Activated naive CD8-positive, alpha-beta T cell (primary cell): Measurements from ENCODE around the gene SLC34A3.

Experiments
- H3K27ac Mint-ChIP-seq: one replicate; pipeline ENCODE4 v1.8.0; 2021; ENCODE audit warnings: mixed read lengths
- H3K27me3 Mint-ChIP-seq: one replicate; pipeline ENCODE4 v1.8.0; 2021; ENCODE audit warnings: mixed read lengths
- H3K36me3 Mint-ChIP-seq: one replicate; pipeline ENCODE4 v1.8.0; 2021; ENCODE audit warnings: mixed read lengths
- H3K4me1 Mint-ChIP-seq: one replicate; pipeline ENCODE4 v1.8.0; 2021; ENCODE audit warnings: low read depth, mixed read lengths
- H3K4me3 Mint-ChIP-seq: one replicate; pipeline ENCODE4 v1.8.0; 2021; ENCODE audit warnings: mild to moderate bottlenecking, mixed read lengths
- H3K9me3 Mint-ChIP-seq: one replicate; pipeline ENCODE4 v1.8.0; 2021; ENCODE audit warnings: low read depth, mixed read lengths

Gene SLC34A3

DNA sequence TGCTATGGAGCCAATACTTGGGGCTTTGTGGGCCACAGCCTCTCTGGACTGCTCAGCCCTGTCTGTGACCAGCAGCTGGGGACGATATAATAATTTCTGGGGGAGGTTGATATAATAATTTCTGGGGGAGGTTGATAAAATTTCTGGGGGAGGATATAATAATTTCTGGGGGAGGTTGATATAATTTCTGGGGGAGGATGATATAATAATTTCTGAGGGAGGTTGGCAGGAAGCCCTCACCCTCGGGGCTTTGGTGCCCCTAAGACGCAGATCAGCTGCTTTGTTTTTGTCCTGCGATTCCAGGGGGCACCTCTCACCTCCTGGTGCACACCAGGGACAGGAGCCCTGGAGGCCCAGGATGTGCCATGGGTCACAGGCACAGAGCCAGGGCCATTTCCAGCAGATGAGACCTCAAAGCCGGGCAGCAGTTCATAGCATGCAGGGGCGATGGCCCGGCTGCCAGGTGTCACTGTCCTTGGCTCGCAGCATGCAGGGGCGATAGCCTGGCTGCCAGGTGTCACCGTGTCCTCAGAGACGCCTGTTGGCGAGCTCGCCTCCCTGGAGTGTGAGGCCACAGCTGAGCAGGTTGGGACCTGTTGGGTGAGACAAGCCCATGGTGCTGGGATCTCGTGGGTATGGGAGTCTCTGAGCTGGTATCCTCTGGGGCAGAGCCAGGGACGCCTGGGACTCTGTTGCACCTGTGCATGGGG lies 43.1 kb downstream of the SLC34A3 start:
- Mint-ChIP-seq H3K27ac (no peak overlapping the region), H3K4me3 (no peak overlapping the region), H3K36me3 (peaks cover 9% of the 10 kb centered on the region), H3K4me1 (peaks cover 14% of the 10 kb centered on the region), H3K9me3 (no peaks in the 10 kb centered on the region), H3K27me3 (no peaks in the 10 kb centered on the region)

DNA sequence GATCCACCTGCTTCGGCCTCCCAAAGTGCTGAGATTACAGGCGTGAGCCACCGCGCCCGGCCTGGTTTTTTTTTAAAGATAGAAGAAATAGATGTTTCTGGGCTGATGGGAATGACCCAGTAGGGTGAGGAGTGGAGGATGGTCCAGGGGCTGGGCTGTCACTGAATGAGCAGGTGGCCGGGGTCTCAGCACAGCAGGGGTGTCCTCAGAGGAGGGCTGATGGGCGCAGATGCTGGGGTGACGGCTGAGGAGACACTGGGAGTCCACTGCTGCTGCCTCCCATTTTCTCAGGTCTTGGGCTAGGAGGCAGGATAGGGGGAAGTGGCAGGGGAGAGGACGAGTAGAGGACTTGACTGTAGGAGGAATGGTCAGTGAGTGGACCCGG lies 44.5 kb downstream of the SLC34A3 start:
- H3K9me3 Mint-ChIP-seq: no peaks in the 10 kb centered on the region
- H3K27me3 Mint-ChIP-seq: no peaks in the 10 kb centered on the region
- H3K36me3 Mint-ChIP-seq: no peaks in the 10 kb centered on the region
- H3K27ac Mint-ChIP-seq: no peak overlapping the region
- H3K4me1 Mint-ChIP-seq: peaks cover 14% of the 10 kb centered on the region
- no peak overlapping the region for H3K4me3 Mint-ChIP-seq

DNA sequence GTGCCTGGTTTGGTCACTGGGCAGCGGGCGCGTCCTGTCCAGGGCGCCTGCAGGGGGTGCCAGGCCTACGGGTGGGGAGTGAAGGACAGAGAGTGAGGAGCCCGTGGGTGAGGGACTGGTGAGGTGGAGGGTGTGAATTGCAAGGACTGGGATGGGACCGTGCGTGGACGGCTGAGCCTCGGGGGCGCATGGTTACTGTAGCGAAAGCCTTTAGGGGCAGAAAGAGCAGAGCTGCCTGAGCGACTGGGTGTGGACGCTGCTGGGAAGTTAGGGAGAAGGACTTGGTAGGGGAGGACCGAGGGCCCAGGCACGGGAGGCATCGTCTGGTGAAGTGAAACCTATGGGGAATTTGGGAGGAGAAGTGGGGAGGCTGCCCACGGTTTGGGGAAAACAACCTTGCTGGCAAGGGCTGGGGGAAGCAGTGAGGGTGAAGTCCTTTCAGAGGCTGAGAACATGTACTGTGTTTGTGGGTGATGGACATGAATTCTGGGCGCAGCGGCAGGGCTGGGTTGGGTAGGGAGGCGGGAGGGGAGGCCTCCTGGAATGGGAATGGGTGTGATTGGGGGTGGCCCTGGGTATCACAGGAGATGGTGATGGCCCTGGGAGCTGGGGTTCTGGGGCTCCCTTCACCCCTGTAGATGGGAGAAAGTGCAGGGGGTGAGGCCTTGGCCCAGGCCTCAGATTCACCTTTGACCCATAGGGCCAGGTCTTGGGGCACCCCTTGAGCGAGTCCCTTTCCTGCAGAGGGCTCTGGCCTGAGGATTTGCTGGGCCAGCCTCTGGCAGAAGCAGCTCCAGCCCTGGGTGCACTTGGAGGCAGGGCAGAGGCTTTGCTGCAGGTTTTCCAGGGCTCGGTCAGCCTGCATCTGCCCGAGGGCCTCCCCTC lies 45.1 kb downstream of the SLC34A3 start:
- Mint-ChIP-seq H3K9me3 (no peaks in the 10 kb centered on the region), H3K4me1 (peaks cover 14% of the 10 kb centered on the region), H3K36me3 (no peaks in the 10 kb centered on the region), H3K27ac (peak overlapping the region; percentile 28), H3K27me3 (no peaks in the 10 kb centered on the region), H3K4me3 (no peak overlapping the region)

DNA sequence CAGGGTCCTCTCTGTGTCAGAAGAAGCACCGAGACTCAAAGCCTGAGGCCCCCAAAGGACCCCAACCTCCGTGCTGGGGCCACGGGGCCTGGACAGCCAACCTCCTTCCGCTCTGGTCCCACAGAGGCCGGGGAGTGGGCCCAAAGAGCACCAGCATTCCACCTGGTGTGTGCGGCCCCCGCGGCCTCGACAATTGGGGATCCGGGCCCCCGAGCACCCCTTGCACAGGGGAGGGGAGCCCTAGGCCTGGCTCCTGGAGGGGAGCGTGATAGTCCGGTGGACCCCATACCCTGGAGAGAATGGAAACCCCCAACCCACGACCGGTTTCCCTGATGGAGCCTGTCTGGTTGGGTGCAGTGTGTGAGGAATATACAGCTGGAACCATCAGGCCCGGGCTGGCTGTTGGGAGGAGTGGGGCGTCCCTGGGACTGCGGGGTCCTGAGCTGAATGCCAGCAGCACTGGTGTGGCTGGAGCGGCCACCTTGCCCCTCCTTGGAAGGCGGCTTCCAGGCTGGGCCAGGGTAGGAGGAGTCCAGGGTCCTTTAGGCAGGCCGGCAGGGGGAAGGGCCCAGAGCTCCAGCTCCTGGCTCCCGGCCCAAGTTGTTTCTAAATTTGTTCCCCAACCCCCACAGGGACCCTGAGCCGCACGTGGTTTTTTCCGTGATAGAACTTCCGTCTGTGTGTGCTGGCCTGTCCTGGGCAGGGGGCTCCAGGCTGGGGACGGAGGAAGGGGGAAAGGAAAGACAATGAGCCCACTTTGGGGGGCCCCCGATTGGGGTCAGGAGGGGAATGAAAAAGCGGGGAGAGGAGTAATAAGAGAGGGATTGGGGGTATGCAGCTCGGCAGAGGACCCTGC lies 46.0 kb downstream of the SLC34A3 start:
- Mint-ChIP-seq H3K27me3 (no peaks in the 10 kb centered on the region), H3K36me3 (no peaks in the 10 kb centered on the region), H3K9me3 (no peaks in the 10 kb centered on the region), H3K4me3 (peak overlapping the region; percentile 58), H3K27ac (no peak overlapping the region), H3K4me1 (peaks cover 8% of the 10 kb centered on the region)

DNA sequence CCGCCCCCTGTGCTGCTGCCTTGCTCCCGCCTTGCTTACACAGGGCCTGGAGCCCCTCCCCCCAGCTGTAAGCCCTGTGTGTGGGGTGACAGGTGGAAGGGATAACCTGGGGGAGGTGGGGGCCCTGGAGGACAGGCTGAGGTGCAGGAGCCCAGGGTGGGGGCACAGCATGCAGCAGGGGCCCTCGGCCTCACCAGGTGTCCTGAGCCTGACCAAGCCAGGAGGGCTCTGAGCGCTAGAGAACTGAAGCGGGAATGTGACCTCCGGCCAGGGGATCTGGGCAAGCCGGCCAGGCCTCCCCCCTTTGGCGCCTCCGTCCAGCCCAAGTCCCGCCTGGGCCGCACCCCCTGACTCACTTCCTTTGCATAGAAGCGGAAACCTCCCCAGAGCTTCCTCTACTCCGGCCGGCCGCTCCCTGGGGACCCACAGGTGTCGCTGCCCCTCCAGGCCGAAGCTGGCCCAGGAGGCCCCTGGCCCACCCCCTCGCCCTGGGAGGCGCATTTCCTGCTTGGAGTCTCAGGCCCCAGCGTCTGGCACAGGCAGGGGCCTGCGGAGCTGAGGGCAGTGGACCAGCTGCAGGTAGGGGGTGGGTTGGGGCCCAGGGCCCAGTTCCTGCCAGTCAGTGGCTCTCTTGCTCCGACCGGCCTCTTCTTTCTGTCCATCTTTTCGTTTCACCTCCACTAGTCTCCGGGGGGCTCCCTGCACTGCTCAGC lies 46.8 kb downstream of the SLC34A3 start, which contains the start of gene TOR4A:
Gene TOR4A (plus strand): TSS at position 398 of the 713 bp plus-strand sequence. CDS start 964 bp downstream, outside the sequence.
- Mint-ChIP-seq H3K4me3 (peak within 1 kb of the TSS; percentile 69), H3K27ac (no peak within 1 kb of the TSS), H3K9me3 (no peaks in the 10 kb centered on the region), H3K4me1 (peaks cover 8% of the 10 kb centered on the region), H3K36me3 (no peaks in the 10 kb centered on the region), H3K27me3 (no peaks in the 10 kb centered on the region)

DNA sequence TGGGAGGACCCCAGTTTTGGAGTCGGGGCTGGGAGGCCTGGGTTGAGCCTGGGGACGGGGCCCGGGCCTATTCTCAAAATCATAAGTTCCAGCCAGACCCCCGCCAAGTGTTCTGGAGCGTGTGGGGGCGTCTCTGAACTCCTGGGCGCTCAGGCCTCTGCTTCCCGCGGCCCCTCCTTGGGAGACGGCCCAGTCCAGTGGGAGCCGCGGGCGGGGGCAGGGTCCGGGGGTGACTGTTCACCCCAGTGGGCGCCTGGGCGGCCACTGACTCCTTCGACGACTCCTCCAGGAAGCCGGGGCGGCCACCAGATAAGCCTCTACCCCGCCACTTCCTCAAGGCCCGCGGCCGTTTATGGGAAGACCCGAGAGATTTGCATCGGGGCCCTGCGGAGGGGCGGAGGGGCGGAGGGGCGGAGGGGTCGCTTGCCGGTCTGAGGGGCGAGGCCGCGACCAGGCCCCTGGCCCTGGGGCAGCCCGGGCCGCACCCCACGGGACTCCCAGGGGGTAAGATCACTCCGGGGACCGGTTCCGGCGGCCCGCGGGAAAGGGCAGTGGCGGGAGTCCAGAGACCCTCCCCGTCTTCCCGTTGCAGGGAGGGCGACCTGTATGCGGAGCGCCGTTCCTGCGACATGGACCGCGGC lies 47.5 kb downstream of the SLC34A3 start:
- peak overlapping the region; percentile 69 for H3K4me3 Mint-ChIP-seq
- H3K9me3 Mint-ChIP-seq: no peaks in the 10 kb centered on the region
- H3K27me3 Mint-ChIP-seq: no peaks in the 10 kb centered on the region
- H3K36me3 Mint-ChIP-seq: no peaks in the 10 kb centered on the region
- H3K27ac Mint-ChIP-seq: no peak overlapping the region
- H3K4me1 Mint-ChIP-seq: peaks cover 8% of the 10 kb centered on the region

DNA sequence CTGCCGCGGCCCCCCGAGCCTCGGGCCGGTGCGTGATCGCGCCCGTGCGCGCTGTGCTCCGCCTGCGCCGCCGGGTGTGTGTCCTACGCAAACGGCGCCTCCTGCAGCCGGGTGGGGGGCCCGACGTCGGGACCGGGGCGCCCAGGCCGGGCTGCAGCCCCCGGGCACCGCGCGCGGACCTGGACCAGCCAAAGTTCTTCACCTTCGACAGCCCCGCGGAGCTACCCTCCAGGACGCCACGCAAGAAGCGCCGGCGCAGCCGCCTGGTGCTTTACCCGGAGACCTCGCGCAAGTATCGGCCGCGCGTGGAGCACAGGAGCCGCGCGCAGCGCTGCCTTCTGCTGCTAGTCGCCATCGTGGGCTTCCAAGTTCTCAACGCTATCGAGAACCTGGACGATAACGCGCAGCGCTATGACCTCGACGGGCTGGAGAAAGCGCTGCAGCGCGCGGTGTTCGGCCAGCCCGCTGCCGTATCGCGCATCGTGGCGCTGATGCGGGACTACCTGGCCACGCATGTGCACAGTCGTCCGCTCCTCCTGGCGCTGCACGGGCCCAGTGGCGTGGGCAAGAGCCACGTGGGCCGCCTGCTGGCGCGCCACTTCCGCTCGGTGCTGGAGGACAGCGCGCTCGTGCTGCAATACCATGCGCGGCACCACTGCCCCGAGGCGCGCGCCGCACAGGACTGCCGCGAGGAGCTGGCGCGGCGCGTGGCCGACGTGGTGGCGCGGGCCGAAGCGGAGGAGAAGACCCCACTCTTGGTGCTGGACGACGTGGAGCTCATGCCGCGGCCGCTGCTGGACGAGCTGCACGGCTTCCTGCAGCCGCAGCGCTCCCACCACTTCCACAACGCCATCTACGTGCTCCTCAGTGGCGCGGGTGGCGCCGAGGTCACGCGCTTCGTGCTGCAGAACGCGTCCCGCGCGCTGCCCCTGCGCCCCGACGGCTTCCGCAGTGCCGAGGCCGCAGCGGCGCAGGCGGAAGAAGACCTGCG lies 48.3 kb downstream of the SLC34A3 start:
- H3K4me3 Mint-ChIP-seq: no peak overlapping the region
- H3K9me3 Mint-ChIP-seq: no peaks in the 10 kb centered on the region
- peaks cover 8% of the 10 kb centered on the region for H3K4me1 Mint-ChIP-seq
- no peaks in the 10 kb centered on the region for H3K27me3 Mint-ChIP-seq
- H3K36me3 Mint-ChIP-seq: no peaks in the 10 kb centered on the region
- H3K27ac Mint-ChIP-seq: no peak overlapping the region

DNA sequence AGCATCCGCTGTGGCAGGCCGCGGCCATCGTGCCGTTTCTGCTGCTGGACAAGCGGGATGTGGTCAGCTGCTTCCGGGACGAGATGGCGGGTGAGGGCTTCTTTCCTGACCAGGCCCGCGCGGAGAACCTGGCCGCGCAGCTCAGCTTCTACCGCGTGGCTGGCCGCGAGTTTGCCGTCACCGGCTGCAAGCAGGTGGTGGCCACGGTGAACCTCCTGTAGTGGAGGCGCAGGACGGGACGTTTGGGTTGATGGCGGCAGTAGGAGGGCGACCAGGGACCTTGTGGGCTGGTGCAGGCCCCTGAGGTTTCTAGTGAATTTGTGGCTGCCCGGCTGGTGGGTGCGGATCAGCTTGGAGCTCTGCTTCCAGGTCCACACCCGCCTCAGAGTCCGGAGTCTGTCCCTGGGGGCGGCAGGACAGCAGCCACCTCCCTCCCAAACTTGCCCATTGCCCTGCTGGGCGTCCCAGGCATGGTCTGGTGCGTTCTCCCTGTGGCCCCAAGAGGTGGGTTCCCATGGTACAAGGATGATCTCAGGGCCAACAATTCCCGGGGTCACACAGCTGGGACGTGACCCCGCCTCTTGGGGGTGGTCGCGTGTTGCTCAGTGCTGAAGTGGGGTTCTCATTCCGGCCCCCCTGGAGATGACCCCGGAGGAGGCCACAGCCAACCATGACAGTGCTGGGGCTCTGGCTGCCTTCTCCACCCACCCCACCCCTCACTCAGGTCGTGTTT lies 49.2 kb downstream of the SLC34A3 start:
- Mint-ChIP-seq H3K9me3 (no peaks in the 10 kb centered on the region), H3K36me3 (no peaks in the 10 kb centered on the region), H3K4me3 (no peak overlapping the region), H3K27me3 (no peaks in the 10 kb centered on the region), H3K27ac (no peak overlapping the region), H3K4me1 (peaks cover 7% of the 10 kb centered on the region)

DNA sequence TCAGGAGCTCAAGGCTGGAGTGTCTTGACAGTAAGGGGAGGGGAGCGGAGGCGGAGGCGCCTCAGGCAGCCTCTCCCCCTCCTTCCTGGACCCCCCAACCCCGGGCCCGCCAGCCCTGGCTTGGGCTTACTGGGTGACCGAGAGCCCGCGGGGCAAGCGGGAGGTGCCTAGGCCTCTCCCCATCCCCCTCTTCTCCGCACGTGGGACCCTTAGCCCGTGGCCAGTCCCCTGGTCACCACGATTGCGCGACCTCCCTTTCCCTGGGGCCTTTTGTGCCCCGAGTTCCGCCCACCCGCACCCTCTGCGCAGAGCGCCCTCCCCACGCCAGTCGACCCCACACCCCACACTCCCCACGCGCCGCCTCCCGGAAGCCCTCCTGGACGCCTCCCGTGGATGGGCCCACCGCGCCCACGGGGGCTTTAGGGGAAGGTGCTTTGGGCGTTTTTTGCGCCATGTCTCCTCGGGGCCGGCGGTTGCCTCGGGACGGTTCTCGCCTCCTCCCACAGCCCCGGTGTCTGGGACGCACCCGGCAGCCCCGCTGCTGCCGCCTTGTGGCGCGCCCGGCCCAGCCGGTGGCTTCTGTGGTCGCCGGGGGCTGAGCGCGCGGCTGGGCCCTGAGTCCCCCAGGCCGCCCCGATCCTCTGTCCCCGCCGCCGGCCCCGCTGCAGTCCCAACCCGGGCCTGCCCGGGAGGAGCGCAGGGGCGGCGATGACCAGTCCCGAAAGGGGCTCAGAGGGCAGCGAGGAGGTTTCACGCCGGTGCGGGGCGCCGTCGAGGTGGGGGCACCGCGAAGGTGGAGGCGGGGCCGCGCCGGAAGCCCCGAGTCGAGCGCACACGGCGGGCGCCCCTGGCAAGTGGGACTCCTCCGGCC lies 50.0 kb downstream of the SLC34A3 start:
- Mint-ChIP-seq H3K36me3 (no peaks in the 10 kb centered on the region), H3K4me3 (no peak overlapping the region), H3K4me1 (peaks cover 1% of the 10 kb centered on the region), H3K27ac (no peak overlapping the region), H3K9me3 (no peaks in the 10 kb centered on the region), H3K27me3 (no peaks in the 10 kb centered on the region)

DNA sequence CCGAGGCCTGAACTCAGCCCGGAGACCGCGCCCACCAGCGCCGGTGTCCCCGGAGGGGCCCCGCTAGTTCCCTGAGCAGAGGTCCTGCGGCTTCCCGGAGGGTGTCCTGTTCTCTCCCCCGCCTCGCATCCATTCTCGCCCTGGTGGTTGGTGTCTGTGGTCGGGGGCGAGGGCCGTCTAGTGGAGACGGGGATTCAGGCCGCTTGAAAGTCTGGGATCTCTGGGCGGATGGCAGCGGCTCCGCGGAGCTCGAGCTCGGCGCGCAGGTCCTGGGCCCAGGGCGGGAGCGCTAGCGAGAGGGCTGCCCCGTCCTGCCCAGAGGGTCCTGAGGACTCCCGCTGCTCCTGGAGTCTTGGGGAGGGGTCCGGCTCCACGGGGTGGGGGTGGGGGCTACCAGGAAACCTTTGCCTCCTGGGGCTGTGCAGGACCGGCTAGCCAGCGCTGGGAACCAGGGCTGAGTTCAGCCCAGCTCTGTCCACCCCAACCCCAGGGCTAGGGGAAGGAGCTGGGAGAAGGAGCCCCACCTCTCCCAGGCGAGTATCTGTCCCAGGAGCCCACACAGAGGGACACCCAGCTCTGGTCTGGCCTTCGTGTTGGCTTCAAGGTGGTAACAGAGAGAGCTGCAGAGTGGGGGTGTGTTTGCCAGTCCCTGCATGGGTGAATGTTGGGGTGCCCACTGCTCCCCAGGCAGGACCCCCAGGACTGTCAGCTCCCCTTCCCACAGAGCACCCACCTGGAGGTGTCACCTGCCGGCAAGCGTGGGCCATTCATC lies 50.8 kb downstream of the SLC34A3 start:
- no peak overlapping the region for H3K4me3 Mint-ChIP-seq
- H3K27me3 Mint-ChIP-seq: no peaks in the 10 kb centered on the region
- H3K27ac Mint-ChIP-seq: no peak overlapping the region
- H3K9me3 Mint-ChIP-seq: no peaks in the 10 kb centered on the region
- H3K36me3 Mint-ChIP-seq: no peaks in the 10 kb centered on the region
- no peaks in the 10 kb centered on the region for H3K4me1 Mint-ChIP-seq
